H1 (cell line): ENCODE data around the gene GREB1L. TPM values are rescaled to one million over a fixed set of nuclear protein-coding genes. Genes with fewer than 3 reads are reported as not detected.

Experiments used
- CTCF ChIA-PET: fragments of 300-600 bp; sonication (Branson Sonifier 250); formaldehyde crosslinking; loops from one replicate; lab custom pipeline; 2021; ENCODE audit not compliant: partially characterized antibody; lab: Charles Lee
- POLR2A ChIA-PET: fragments of 300-600 bp; sonication (Branson Sonifier 250); formaldehyde crosslinking; loops from one replicate; lab custom pipeline; 2021; ENCODE audit warnings: inconsistent platforms; ENCODE audit not compliant: partially characterized antibody; lab: Charles Lee
- DNase-seq, 2 experiments: peaks; one replicate each; pipeline versions ENCODE4 v3.0.0 to v3.0.0-alpha.2; 2010 to 2022; ENCODE audit warnings: low spot score in 2 of 2, low read depth in 1 of 2, mixed read lengths in 1 of 2
- FAIRE-seq: peaks from 2 replicates; lab custom pipeline; 2011; peaks lifted over from hg19 to GRCh38; lab: Jason Lieb, UNC
- H2AFZ ChIP-seq: 2 replicates; pipeline ENCODE4 v1.8.1; 2012; ENCODE audit warnings: low read length, inconsistent platforms
- H2AK5ac ChIP-seq: 2 replicates; pipeline ENCODE4 v1.6.1; 2013; ENCODE audit warnings: low read depth, low read length
- H2BK120ac ChIP-seq: replicated peaks from 2 replicates; pipeline ENCODE3; 2013; ENCODE audit warnings: low read depth, low read length, inconsistent platforms
- H2BK12ac ChIP-seq: 2 replicates; pipeline ENCODE4 v1.6.1; 2013; ENCODE audit warnings: low read depth, low read length
- H2BK15ac ChIP-seq: 2 replicates; pipeline ENCODE4 v1.6.1; 2013; ENCODE audit warnings: low read length
- H2BK20ac ChIP-seq: 2 replicates; pipeline ENCODE4 v1.6.1; 2013; ENCODE audit warnings: low read length
- H2BK5ac ChIP-seq: 2 replicates; pipeline ENCODE4 v1.6.1; 2013; ENCODE audit warnings: low read depth, low read length
- H3K14ac ChIP-seq: 2 replicates; pipeline ENCODE4 v1.6.1; 2013; ENCODE audit warnings: inconsistent platforms; ENCODE audit not compliant: insufficient read length
- H3K18ac ChIP-seq: 2 replicates; pipeline ENCODE4 v1.6.1; 2013; ENCODE audit warnings: low read length; ENCODE audit errors: extremely low read depth
- H3K23ac ChIP-seq: 2 replicates; pipeline ENCODE4 v1.6.1; 2013; ENCODE audit warnings: inconsistent platforms; ENCODE audit not compliant: insufficient read length
- H3K23me2 ChIP-seq: 2 replicates; pipeline ENCODE4 v1.6.1; 2013; ENCODE audit warnings: low read depth, low read length
- H3K27ac ChIP-seq: 2 replicates; pipeline ENCODE4 v1.6.1; 2011; ENCODE audit warnings: low read depth, low read length, inconsistent platforms
- H3K27me3 ChIP-seq, 4 experiments: replicated peaks in 1 of 4; 1 replicate in 1 of 4; 2 replicates in 3 of 4; pipeline versions ENCODE4 v1.6.1 to v1.8.1; 2011 to 2013; ENCODE audit warnings: low read length in 3 of 4, mild to moderate bottlenecking in 3 of 4, inconsistent platforms in 2 of 4, mixed read lengths in 2 of 4, moderate library complexity in 1 of 4; ENCODE audit not compliant: control insufficient read depth in 3 of 4, insufficient read depth in 3 of 4; ENCODE audit errors: extremely low read depth in 1 of 4
- H3K36me3 ChIP-seq, 4 experiments: 2 replicates each; pipeline versions ENCODE4 v1.6.1 to v1.8.1; 2011 to 2013; ENCODE audit warnings: mild to moderate bottlenecking in 4 of 4, low read length in 3 of 4, moderate library complexity in 2 of 4, control low read depth in 1 of 4, inconsistent platforms in 1 of 4; ENCODE audit not compliant: insufficient read depth in 4 of 4, control insufficient read depth in 2 of 4
- H3K4ac ChIP-seq: replicated peaks from 2 replicates; pipeline ENCODE3; 2013; ENCODE audit warnings: low read length, low read depth, mixed read lengths, inconsistent platforms; ENCODE audit not compliant: insufficient read length
- H3K4me1 ChIP-seq, 4 experiments: replicated peaks in 1 of 4; 1 replicate in 1 of 4; 2 replicates in 3 of 4; pipeline versions ENCODE4 v1.6.1 to v1.8.1; 2011 to 2013; ENCODE audit warnings: low read length in 3 of 4, inconsistent platforms in 2 of 4, mixed read lengths in 1 of 4; ENCODE audit not compliant: insufficient read depth in 4 of 4, control insufficient read depth in 3 of 4
- H3K4me2 ChIP-seq, 2 experiments: 2 replicates each; pipeline versions ENCODE4 v1.6.1 to v1.8.1; 2011 to 2013; ENCODE audit warnings: low read depth in 2 of 2, low read length in 2 of 2, control low read depth in 1 of 2, inconsistent platforms in 1 of 2, mild to moderate bottlenecking in 1 of 2; ENCODE audit not compliant: insufficient read depth in 1 of 2
- H3K4me3 ChIP-seq, 4 experiments: fragments of 200-600, 300-600 bp in 1 of 4; sonication (generic), shearing (Covaris generic), sonication (Bioruptor Twin) in 1 of 4; 2 replicates each; pipeline versions ENCODE4 v1.5.1 to v1.8.1; 2011 to 2016; ENCODE audit warnings: low read length in 4 of 4, low read depth in 3 of 4, control low read depth in 2 of 4, inconsistent platforms in 2 of 4, mild to moderate bottlenecking in 2 of 4, mixed read lengths in 1 of 4, moderate library complexity in 1 of 4; ENCODE audit not compliant: insufficient read depth in 2 of 4; ENCODE audit errors: extremely low read depth in 1 of 4
- H3K56ac ChIP-seq: replicated peaks from 2 replicates; pipeline ENCODE3; 2013; ENCODE audit warnings: low read depth, mild to moderate bottlenecking, mixed read lengths, low read length, inconsistent platforms; ENCODE audit not compliant: insufficient read length
- H3K79me1 ChIP-seq: 2 replicates; pipeline ENCODE4 v1.6.1; 2013; ENCODE audit warnings: low read depth, low read length, control low read depth
- H3K79me2 ChIP-seq, 2 experiments: 2 replicates each; pipeline versions ENCODE4 v1.6.1 to v1.8.1; 2012 to 2013; ENCODE audit warnings: low read length in 2 of 2, mild to moderate bottlenecking in 2 of 2, inconsistent platforms in 1 of 2; ENCODE audit not compliant: insufficient read depth in 2 of 2, control insufficient read depth in 1 of 2
- H3K9ac ChIP-seq, 4 experiments: replicated peaks in 1 of 4; 1 replicate in 1 of 4; 2 replicates in 3 of 4; pipeline versions ENCODE4 v1.6.1 to v1.8.1; 2011 to 2013; ENCODE audit warnings: low read depth in 3 of 4, low read length in 3 of 4, control low read depth in 2 of 4, mild to moderate bottlenecking in 2 of 4, moderate library complexity in 2 of 4, inconsistent platforms in 1 of 4; ENCODE audit errors: extremely low read depth in 1 of 4
- H3K9me3 ChIP-seq, 2 experiments: 2 replicates each; pipeline versions ENCODE4 v1.6.1 to v1.8.1; 2012 to 2013; ENCODE audit warnings: mild to moderate bottlenecking in 2 of 2, moderate library complexity in 2 of 2, control low read depth in 1 of 2, inconsistent platforms in 1 of 2, low read depth in 1 of 2, low read length in 1 of 2, mixed read lengths in 1 of 2; ENCODE audit not compliant: insufficient read depth in 2 of 2
- H4K20me1 ChIP-seq, 2 experiments: replicated peaks in 1 of 2; 2 replicates each; pipeline versions ENCODE3 to v1.8.1; 2011 to 2013; ENCODE audit warnings: inconsistent platforms in 2 of 2, low read length in 2 of 2, mild to moderate bottlenecking in 1 of 2; ENCODE audit not compliant: insufficient read depth in 2 of 2, control insufficient read depth in 1 of 2
- H4K5ac ChIP-seq: 2 replicates; pipeline ENCODE4 v1.6.1; 2013; ENCODE audit warnings: low read length, low read depth, mixed read lengths, inconsistent platforms; ENCODE audit not compliant: insufficient read length
- H4K8ac ChIP-seq: 2 replicates; pipeline ENCODE4 v1.8.0; 2013; ENCODE audit warnings: mild to moderate bottlenecking, moderate library complexity, low read length, inconsistent platforms; ENCODE audit not compliant: insufficient read depth; ENCODE audit errors: extremely low read depth
- H4K91ac ChIP-seq: replicated peaks from 2 replicates; pipeline ENCODE3; 2013; ENCODE audit warnings: low read length, mixed read lengths, inconsistent platforms; ENCODE audit not compliant: insufficient read length
- ASH2L ChIP-seq: fragments of 200-600, 300-600 bp; sonication (generic); IDR thresholded peaks from one replicate; pipeline ENCODE4 v1.7.1; 2017; ENCODE audit warnings: low read length
- EGR1 ChIP-seq: IDR thresholded peaks from 2 replicates; pipeline ENCODE4 v1.6.1; 2011; ENCODE audit warnings: low read depth, low read length, borderline replicate concordance
- WGBS, 2 experiments: shearing (Covaris generic) in 1 of 2; methylation state at CpG; one replicate each; pipeline versions ENCODE4 v1.1.6 to v1.1.7; 2013 to 2015; ENCODE audit warnings: low lambda C conversion rate in 2 of 2, mixed read lengths in 2 of 2, inconsistent platforms in 1 of 2, low coverage in 1 of 2, missing lambda C conversion rate in 1 of 2; ENCODE audit not compliant: insufficient replicate concordance in 2 of 2, insufficient coverage in 1 of 2, insufficient read length in 1 of 2; ENCODE audit errors: extremely low coverage in 1 of 2, missing lambda C conversion rate in 1 of 2; 5-methylcytosine and 5-hydroxymethylcytosine counted together
- polyA plus RNA-seq, 7 experiments: library from polyadenylated mRNA; depleted of rRNA in 3 of 7; stranded (reverse) in 5 of 7; unstranded in 2 of 7; fragments of >200 nt in 5 of 7; fragments of 200-250 nt in 2 of 7; gene quantifications; 1 replicate in 5 of 7; 2 replicates in 1 of 7; 4 replicates in 1 of 7; pipeline versions ENCODE4 v1.2.1 to v1.2.3, GENCODE V29; 2011 to 2013; ENCODE audit warnings: missing spikeins in 2 of 7, mixed read lengths in 2 of 7
- total RNA-seq: library from RNA; stranded (reverse); fragmentation: NEBNext Ultra II Directional; extraction: Animal tissue kit (Norgen Biotek cat#: 25700); gene quantifications from 2 replicates; pipeline ENCODE4 v1.2.1, GENCODE V29; 2021

The GREB1L gene
- total and polyA plus RNA-seq, 2 of the 8 experiments (the other 6 are each of a cell fraction or from before 2014, with no cell fraction given): 0.34 to 1.6 TPM

- Histone ChIP-seq H3K14ac (no peak overlapping the region), H3K18ac (peak overlapping the region; percentile 43; the same call in 1 of the 2 replicates), H3K27ac (no peak overlapping the region), H3K79me1 (no peaks in the 10 kb centered on the region), H3K79me2 (no peaks in the 10 kb centered on the region), H3K4me2 (peak overlapping the region in 1 of 2 experiments; percentile 7; a peak in 1 of 4 replicates), H2BK15ac (no peak overlapping the region), H3K27me3 (no peaks in the 10 kb centered on the region), H4K5ac (no peak overlapping the region), H3K9ac (no peak overlapping the region), H2BK120ac (no peak overlapping the region), H4K91ac (no peak overlapping the region), H3K56ac (no peak overlapping the region), H3K23me2 (no peaks in the 10 kb centered on the region), H3K4me1 (peaks cover 0 to 14% (median 11%) of the 10 kb centered on the region in 4 experiments; a peak in 4 of 7 replicates), H2BK5ac (no peak overlapping the region), H3K23ac (no peak overlapping the region), H2AK5ac (no peak overlapping the region), H3K4ac (no peak overlapping the region), H3K9me3 (no peaks in the 10 kb centered on the region), H2AFZ (no peak overlapping the region), H2BK12ac (no peak overlapping the region), H4K20me1 (no peaks in the 10 kb centered on the region), H3K36me3 (no peaks in the 10 kb centered on the region), H2BK20ac (no peak overlapping the region), H4K8ac (no peak overlapping the region), H3K4me3 (no peak overlapping the region)
- CTCF ChIA-PET: interaction anchor here (1.4 kb wide), 1 partner anchor 168 kb away, joined by 5 read pairs; no protein-coding TSS in a partner anchor
- DNase-seq: no peak
- FAIRE-seq: no peak
- 59% methylated on average over 1 of the region's 1 CpG; no CpG with 5 or more reads in 1 of the 2 experiments for WGBS, 2 experiments
- POLR2A ChIA-PET: no interaction called here
- TF ChIP-seq EGR1 (no peak), ASH2L (no peak)
Measured at GRCh38 chr18:21363348-21363747, 121.3 kb downstream of the GREB1L start.
